ENCODE measurements around the gene EXOC3L1. TPM values are rescaled to one million over a fixed set of nuclear protein-coding genes. Genes with fewer than 3 reads are reported as not detected.

The EXOC3L1 gene
- total and polyA plus RNA-seq, 2 of the 13 experiments (the other 11 are each of a cell fraction or from before 2014, with no cell fraction given): 0.12 TPM; not detected in 1

DNA sequence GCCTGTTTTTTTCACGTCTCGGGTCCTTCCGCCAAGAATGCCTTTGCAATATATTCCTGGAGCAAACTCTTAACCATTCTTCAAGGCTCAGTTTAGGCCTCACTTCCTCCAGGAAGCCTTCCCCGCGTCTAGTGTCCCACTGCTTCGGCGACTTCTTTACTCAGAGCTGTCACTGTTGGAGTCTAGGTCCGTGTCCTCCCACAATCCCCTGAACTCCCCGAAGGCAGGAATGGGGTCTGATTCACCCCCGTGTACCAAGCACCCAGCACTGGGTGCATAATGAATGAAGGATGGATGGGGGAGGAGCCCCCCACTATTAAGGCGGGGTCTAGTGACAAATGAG, 6.7 kb downstream of the EXOC3L1 start (continued):
- TF ChIP-seq JDP2 (CRISPR knock-in tag; IDR thresholded peaks at IDR 0.05; ENCODE audit: borderline replicate concordance): no peak
- TF ChIP-seq, protein P1, sequence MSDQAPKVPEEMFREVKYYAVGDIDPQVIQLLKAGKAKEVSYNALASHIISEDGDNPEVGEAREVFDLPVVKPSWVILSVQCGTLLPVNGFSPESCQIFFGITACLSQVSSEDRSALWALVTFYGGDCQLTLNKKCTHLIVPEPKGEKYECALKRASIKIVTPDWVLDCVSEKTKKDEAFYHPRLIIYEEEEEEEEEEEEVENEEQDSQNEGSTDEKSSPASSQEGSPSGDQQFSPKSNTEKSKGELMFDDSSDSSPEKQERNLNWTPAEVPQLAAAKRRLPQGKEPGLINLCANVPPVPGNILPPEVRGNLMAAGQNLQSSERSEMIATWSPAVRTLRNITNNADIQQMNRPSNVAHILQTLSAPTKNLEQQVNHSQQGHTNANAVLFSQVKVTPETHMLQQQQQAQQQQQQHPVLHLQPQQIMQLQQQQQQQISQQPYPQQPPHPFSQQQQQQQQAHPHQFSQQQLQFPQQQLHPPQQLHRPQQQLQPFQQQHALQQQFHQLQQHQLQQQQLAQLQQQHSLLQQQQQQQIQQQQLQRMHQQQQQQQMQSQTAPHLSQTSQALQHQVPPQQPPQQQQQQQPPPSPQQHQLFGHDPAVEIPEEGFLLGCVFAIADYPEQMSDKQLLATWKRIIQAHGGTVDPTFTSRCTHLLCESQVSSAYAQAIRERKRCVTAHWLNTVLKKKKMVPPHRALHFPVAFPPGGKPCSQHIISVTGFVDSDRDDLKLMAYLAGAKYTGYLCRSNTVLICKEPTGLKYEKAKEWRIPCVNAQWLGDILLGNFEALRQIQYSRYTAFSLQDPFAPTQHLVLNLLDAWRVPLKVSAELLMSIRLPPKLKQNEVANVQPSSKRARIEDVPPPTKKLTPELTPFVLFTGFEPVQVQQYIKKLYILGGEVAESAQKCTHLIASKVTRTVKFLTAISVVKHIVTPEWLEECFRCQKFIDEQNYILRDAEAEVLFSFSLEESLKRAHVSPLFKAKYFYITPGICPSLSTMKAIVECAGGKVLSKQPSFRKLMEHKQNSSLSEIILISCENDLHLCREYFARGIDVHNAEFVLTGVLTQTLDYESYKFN (CRISPR knock-in tag; conservative IDR thresholded peaks at IDR 0.05): no peak
- peak; percentile 90; the same call in 1 of the 2 replicates for TF ChIP-seq ZNF501 (CRISPR knock-in tag; IDR thresholded peaks at IDR 0.05)
- TF ChIP-seq ZNF292 (CRISPR knock-in tag; IDR thresholded peaks at IDR 0.05; ENCODE audit: borderline replicate concordance, low read depth): no peak
- no peak for TF ChIP-seq ZNF350 (CRISPR knock-in tag; IDR thresholded peaks at IDR 0.05; ENCODE audit: borderline replicate concordance, low read depth)

DNA sequence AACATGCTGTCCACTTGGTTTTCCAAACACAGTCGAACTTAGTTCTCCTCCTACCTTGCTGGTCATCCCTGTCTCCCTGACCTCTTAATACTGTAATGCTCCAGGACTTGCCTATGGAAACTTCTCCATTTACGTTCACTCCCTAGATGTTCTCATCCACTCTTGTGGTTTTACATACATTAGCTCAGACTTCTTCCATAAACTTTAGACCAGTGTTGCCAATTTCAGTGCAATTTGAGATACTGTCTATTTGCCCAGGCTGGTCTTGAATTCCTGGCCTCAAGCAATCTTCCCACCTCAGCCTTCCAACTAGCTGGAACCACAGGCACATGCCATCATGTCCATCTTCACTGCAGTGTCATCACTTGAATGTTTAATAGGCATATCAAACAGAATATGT, 7.6 kb downstream of the EXOC3L1 start:
- Histone ChIP-seq H2AFZ (ENCODE audit: low read length) (no peak overlapping the region), H3K9ac (ENCODE audit: insufficient read depth, low read depth, low read length) (no peak overlapping the region), H3K4me1 (ENCODE audit: insufficient read depth, low read length) (peaks cover 60% of the 10 kb centered on the region), H3K9me3 (ENCODE audit: low read length) (no peaks in the 10 kb centered on the region), H3K4me2 (ENCODE audit: low read depth, low read length) (peak overlapping the region; percentile 96; the same call in 1 of the 2 replicates), H3K36me3 (replicated peaks in 1 of 2; ENCODE audit: control insufficient read depth in 1 of 2, insufficient read depth in 2 of 2, low read length in 2 of 2) (no peaks in the 10 kb centered on the region), H3K4me3 (replicated peaks in 1 of 3; ENCODE audit: insufficient read depth in 1 of 3, low read depth in 2 of 3, low read length in 3 of 3) (no peak overlapping the region), H3K27me3 (ENCODE audit: control insufficient read depth in 1 of 2, insufficient read depth in 2 of 2, low read length in 2 of 2) (peaks cover 0 to under 1% of the 10 kb centered on the region in 2 experiments; a peak in 2 of 5 replicates), H3K27ac (ENCODE audit: extremely low read length, insufficient read depth, low read length) (no peak overlapping the region), H3K79me2 (ENCODE audit: insufficient read depth, low read length) (no peaks in the 10 kb centered on the region), H4K20me1 (ENCODE audit: insufficient read depth, low read length) (no peaks in the 10 kb centered on the region; the same call in 1 of the 2 replicates)
- intact Hi-C loops (cut with micrococcal nuclease; ENCODE audit: unreplicated experiment) (no loop called here), in situ Hi-C loops (cut with HindIII; ENCODE audit: extremely low pct_ligation_motif_present, low pct_unique_long_range_greater_than_20kb) (no loop called here)
- no peak for TF ChIP-seq ZNF570 (CRISPR knock-in tag; IDR thresholded peaks at IDR 0.05; ENCODE audit: borderline replicate concordance)
- no peak for TF ChIP-seq DNMT1 (CRISPR knock-in tag; IDR thresholded peaks at IDR 0.05)
- no peak for TF ChIP-seq MTF1 (CRISPR knock-in tag; IDR thresholded peaks at IDR 0.05)
- no peak for TF ChIP-seq ZBTB7B (CRISPR knock-in tag; IDR thresholded peaks at IDR 0.05)
- TF ChIP-seq PRPF4 (IDR thresholded peaks at IDR 0.05; ENCODE audit: low read depth, low read length, poor library complexity, severe bottlenecking): no peak
- TF ChIP-seq ZNF225 (CRISPR knock-in tag; IDR thresholded peaks at IDR 0.05): no peak
- TF ChIP-seq ZKSCAN1 (IDR thresholded peaks at IDR 0.05; ENCODE audit: low read length): no peak
- TF ChIP-seq FOXM1 (CRISPR knock-in tag; IDR thresholded peaks at IDR 0.05): no peak
- TF ChIP-seq, protein P2, sequence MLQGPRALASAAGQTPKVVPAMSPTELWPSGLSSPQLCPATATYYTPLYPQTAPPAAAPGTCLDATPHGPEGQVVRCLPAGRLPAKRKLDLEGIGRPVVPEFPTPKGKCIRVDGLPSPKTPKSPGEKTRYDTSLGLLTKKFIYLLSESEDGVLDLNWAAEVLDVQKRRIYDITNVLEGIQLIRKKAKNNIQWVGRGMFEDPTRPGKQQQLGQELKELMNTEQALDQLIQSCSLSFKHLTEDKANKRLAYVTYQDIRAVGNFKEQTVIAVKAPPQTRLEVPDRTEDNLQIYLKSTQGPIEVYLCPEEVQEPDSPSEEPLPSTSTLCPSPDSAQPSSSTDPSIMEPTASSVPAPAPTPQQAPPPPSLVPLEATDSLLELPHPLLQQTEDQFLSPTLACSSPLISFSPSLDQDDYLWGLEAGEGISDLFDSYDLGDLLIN (CRISPR knock-in tag; IDR thresholded peaks at IDR 0.05; ENCODE audit: borderline replicate concordance): no peak
- TF ChIP-seq, protein P3, sequence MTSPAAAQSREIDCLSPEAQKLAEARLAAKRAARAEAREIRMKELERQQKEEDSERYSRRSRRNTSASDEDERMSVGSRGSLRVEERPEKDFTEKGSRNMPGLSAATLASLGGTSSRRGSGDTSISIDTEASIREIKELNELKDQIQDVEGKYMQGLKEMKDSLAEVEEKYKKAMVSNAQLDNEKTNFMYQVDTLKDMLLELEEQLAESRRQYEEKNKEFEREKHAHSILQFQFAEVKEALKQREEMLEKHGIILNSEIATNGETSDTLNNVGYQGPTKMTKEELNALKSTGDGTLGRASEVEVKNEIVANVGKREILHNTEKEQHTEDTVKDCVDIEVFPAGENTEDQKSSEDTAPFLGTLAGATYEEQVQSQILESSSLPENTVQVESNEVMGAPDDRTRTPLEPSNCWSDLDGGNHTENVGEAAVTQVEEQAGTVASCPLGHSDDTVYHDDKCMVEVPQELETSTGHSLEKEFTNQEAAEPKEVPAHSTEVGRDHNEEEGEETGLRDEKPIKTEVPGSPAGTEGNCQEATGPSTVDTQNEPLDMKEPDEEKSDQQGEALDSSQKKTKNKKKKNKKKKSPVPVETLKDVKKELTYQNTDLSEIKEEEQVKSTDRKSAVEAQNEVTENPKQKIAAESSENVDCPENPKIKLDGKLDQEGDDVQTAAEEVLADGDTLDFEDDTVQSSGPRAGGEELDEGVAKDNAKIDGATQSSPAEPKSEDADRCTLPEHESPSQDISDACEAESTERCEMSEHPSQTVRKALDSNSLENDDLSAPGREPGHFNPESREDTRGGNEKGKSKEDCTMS (CRISPR knock-in tag; conservative IDR thresholded peaks at IDR 0.05): no peak
- TF ChIP-seq REPIN1 (CRISPR knock-in tag; IDR thresholded peaks at IDR 0.05; ENCODE audit: borderline replicate concordance, low read depth): no peak
- CTCF ChIA-PET (ENCODE audit: low intra/inter-chr PET ratio, low total read pairs): no interaction called here
- WGBS (ENCODE audit: low lambda C conversion rate): 88% methylated on average over 2 of the region's 2 CpGs
- no TSS peak for BruUV-seq (replicated peaks)
- FAIRE-seq (peak; percentile 66), ATAC-seq (no peak), DNase-seq (ENCODE audit: low spot score) (no peak)
- POLR2A ChIA-PET: interaction anchor here (2.0 kb wide), 1 partner anchor 12 kb away, joined by 6 read pairs; the partner anchor contains the start of gene NOL3

All from HepG2 (cell line).